Activated CD8-positive, alpha-beta T cell treated with anti-CD3 and anti-CD28 coated beads for 36 hours (primary cell): Measurements from ENCODE around the gene SAP30L. TPM values are rescaled to one million over a fixed set of nuclear protein-coding genes. Genes with fewer than 3 reads are reported as not detected.

Source experiments
- ATAC-seq: fragments of 200-7000 bp; cut with Tn5 transposase; one replicate; pipeline ENCODE4 v1.10.0; 2021; ENCODE audit warnings: mild to moderate bottlenecking, moderate library complexity
- CTCF ChIA-PET: fragments of 350-600 bp; sonication (Branson Sonifier 250); formaldehyde crosslinking; loops from one replicate; lab custom pipeline; 2021; ENCODE audit warnings: antibody characterized with exemption; lab: Charles Lee
- POLR2A ChIA-PET: fragments of 350-600 bp; sonication (Branson Sonifier 250); formaldehyde crosslinking; loops from one replicate; lab custom pipeline; 2021; ENCODE audit warnings: antibody characterized with exemption; lab: Charles Lee
- DNase-seq: peaks from one replicate; pipeline ENCODE4 v3.0.0-alpha.2; 2020
- H3K27ac Mint-ChIP-seq: one replicate; pipeline ENCODE4 v1.8.0; 2021; ENCODE audit warnings: mild to moderate bottlenecking, mixed read lengths
- H3K27me3 Mint-ChIP-seq: one replicate; pipeline ENCODE4 v1.8.0; 2021; ENCODE audit warnings: mixed read lengths
- H3K36me3 Mint-ChIP-seq: one replicate; pipeline ENCODE4 v1.8.0; 2021; ENCODE audit warnings: low read depth, mixed read lengths
- H3K4me1 Mint-ChIP-seq: one replicate; pipeline ENCODE4 v1.8.0; 2021; ENCODE audit warnings: low read depth, mixed read lengths
- H3K4me3 Mint-ChIP-seq: one replicate; pipeline ENCODE4 v1.8.0; 2021; ENCODE audit warnings: mild to moderate bottlenecking, moderate library complexity, mixed read lengths
- H3K9me3 Mint-ChIP-seq: one replicate; pipeline ENCODE4 v1.8.0; 2021; ENCODE audit warnings: mixed read lengths
- CTCF ChIP-seq: fragments of 200-600 bp; IDR thresholded peaks from one replicate; pipeline ENCODE4 v1.8.0; 2022; ENCODE audit warnings: antibody characterized with exemption, mild to moderate bottlenecking
- intact Hi-C: fragments of 100-400 bp; cut with micrococcal nuclease; formaldehyde crosslinking; loops from one replicate; pipeline ENCODE4 v1.10.0; 2022
- total RNA-seq, 2 experiments: library from RNA; stranded (reverse); gene quantifications; one replicate each; pipeline ENCODE4 v1.2.3, GENCODE V29; 2021

SAP30L gene
- total RNA-seq, 2 experiments from 2014 or later = 24.6 to 31.7 TPM

DNA sequence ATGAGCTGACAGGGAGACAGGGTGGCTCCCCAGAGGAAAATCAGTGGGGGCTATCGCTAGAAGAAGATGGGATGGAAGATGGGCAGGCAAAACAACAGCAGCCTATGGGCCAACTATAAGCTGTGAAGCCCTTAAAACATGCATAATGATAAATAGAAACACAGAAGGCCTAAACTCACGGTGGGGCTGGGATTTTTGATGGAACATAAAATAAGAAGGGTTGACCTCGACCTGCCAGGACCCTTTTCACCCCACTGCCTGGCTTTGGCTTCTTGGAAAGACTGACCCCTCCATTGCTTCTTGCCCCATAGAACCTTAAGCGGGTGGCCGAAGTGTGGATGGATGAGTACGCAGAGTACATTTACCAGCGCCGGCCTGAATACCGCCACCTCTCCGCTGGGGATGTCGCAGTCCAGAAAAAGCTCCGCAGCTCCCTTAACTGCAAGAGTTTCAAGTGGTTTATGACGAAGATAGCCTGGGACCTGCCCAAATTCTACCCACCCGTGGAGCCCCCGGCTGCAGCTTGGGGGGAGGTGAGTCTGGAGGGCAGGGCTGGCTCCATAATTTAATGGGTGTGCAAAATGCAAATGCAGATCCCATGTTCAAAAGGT lies 36.5 kb upstream of the SAP30L start:
- Mint-ChIP-seq H3K4me3 (no peak overlapping the region), H3K27me3 (no peaks in the 10 kb centered on the region), H3K36me3 (peaks cover 5% of the 10 kb centered on the region), H3K27ac (no peak overlapping the region), H3K4me1 (peaks cover 7% of the 10 kb centered on the region), H3K9me3 (no peaks in the 10 kb centered on the region)
- ATAC-seq = no peak
- no peak for TF ChIP-seq CTCF
- intact Hi-C loops = loop anchor here (10.0 kb wide), 1 partner anchor 435 kb away; no protein-coding TSS in a partner anchor
- ChIA-PET POLR2A (interaction anchor here (1.1 kb wide), 1 partner anchor 13 kb away, joined by 3 read pairs; no protein-coding TSS in a partner anchor), CTCF (interaction anchor here (0.9 to 1.5 kb wide), 3 partner anchors 28 to 435 kb away, joined by 3 to 4 read pairs (median 3); no protein-coding TSS in a partner anchor)
- DNase-seq = no peak

- CTCF ChIA-PET = interaction anchor here (1.2 to 1.5 kb wide), 2 partner anchors 28 to 338 kb away, joined by 3 to 4 read pairs; no protein-coding TSS in a partner anchor
- peaks cover 6% of the 10 kb centered on the region for H3K4me1 Mint-ChIP-seq
- TF ChIP-seq CTCF = no peak
- no peaks in the 10 kb centered on the region for H3K27me3 Mint-ChIP-seq
- POLR2A ChIA-PET = no interaction called here
- intact Hi-C loops = no loop called here
- H3K27ac Mint-ChIP-seq = no peak overlapping the region
- peaks cover 5% of the 10 kb centered on the region for H3K36me3 Mint-ChIP-seq
- no peak overlapping the region for H3K4me3 Mint-ChIP-seq
- no peak for DNase-seq
- ATAC-seq = no peak
- H3K9me3 Mint-ChIP-seq = no peaks in the 10 kb centered on the region
Observed at GRCh38 chr5:154410008-154410407, 35.8 kb upstream of the SAP30L start.

DNA sequence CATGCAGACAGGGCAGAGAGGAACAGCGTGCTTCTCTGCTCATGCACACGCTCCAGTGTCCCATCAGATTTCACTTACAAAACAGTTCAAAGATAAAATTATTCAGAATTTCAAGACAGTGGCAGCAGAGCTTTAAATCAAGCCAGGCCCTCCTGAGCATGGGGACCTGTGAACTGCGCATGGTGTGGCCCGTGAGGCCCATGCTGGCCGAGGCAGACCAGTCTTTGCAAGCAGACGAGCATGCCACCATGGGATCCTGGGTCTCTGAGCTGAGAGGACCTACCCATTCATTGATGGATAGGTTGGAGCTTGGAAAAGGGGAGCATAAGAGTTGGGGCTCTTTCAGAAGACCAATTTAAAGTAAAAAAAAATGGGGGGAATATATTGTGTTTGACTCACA lies 35.0 kb upstream of the SAP30L start:
- Mint-ChIP-seq H3K27me3 (no peaks in the 10 kb centered on the region), H3K36me3 (peaks cover 5% of the 10 kb centered on the region), H3K27ac (no peak overlapping the region), H3K9me3 (no peaks in the 10 kb centered on the region), H3K4me3 (no peak overlapping the region), H3K4me1 (no peaks in the 10 kb centered on the region)
- TF ChIP-seq CTCF = no peak
- ATAC-seq (no peak), DNase-seq (no peak)
- ChIA-PET CTCF (interaction anchor here (0.7 to 1.0 kb wide), 3 partner anchors 42 to 339 kb away, joined by 3 read pairs; no protein-coding TSS in a partner anchor), POLR2A (no interaction called here)
- intact Hi-C loops = no loop called here

GRCh38 chr5:154411338-154411737 lies 34.5 kb upstream of the SAP30L start:
- no peak for TF ChIP-seq CTCF
- H3K36me3 Mint-ChIP-seq = peaks cover 5% of the 10 kb centered on the region
- ChIA-PET POLR2A (no interaction called here), CTCF (interaction anchor here (0.7 to 1.0 kb wide), 3 partner anchors 41 to 339 kb away, joined by 3 read pairs; no protein-coding TSS in a partner anchor)
- H3K27me3 Mint-ChIP-seq = no peaks in the 10 kb centered on the region
- no peaks in the 10 kb centered on the region for H3K9me3 Mint-ChIP-seq
- intact Hi-C loops = no loop called here
- H3K27ac Mint-ChIP-seq = no peak overlapping the region
- H3K4me1 Mint-ChIP-seq = no peaks in the 10 kb centered on the region
- DNase-seq = no peak
- no peak overlapping the region for H3K4me3 Mint-ChIP-seq
- no peak for ATAC-seq

DNA sequence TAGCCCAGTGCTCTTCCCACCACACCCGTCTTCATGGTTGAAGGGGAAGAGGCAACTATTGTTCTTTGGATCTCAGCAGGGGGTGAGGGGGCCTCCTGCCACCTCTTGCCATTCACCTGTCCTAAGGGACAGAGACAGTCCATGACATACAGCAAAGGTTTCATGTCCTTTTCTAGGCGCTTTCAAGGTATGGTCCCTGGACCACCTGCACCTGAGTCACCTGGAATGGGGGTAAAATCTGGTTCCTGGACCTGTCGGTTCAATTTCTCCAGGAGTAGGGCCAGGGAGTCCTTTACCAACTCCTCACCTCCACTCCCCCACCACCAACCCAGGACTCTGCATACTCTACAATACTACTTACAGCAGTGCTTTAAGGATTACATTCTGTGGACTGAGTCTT lies 33.5 kb upstream of the SAP30L start:
- Mint-ChIP-seq H3K27me3 (no peaks in the 10 kb centered on the region), H3K4me3 (no peak overlapping the region), H3K27ac (no peak overlapping the region), H3K4me1 (peaks cover 4% of the 10 kb centered on the region), H3K9me3 (no peaks in the 10 kb centered on the region), H3K36me3 (peaks cover 10% of the 10 kb centered on the region)
- DNase-seq = no peak
- ChIA-PET POLR2A (no interaction called here), CTCF (no interaction called here)
- TF ChIP-seq CTCF = no peak
- ATAC-seq = no peak
- intact Hi-C loops = no loop called here
